Renal pelvis (tissue), 12 donors: Measurements from ENCODE around the gene CARD10. TPM values are rescaled to one million over a fixed set of nuclear protein-coding genes. Genes with fewer than 3 reads are reported as not detected.

Experiments
- DNase-seq: peaks from one replicate; pipeline ENCODE4 v3.0.0-alpha.2; 2013
- long read RNA-seq, 16 experiments: transcript quantifications; one replicate each; lab custom pipeline, GENCODE V29; 2026
- polyA plus RNA-seq, 3 donors: library from polyadenylated mRNA; unstranded; fragments of 120-200 nt; gene quantifications; one replicate each; pipeline ENCODE4 v1.2.1, GENCODE V29; 2013; ENCODE audit not compliant: insufficient read length in 3 of 3

CARD10 gene
- polyA plus RNA-seq: 10 to 100 TPM; 23.4 to 29.4 (median 29.2) TPM
- long read RNA-seq, donor 1, full-length matches to known transcripts: 1 of 62 reads
- long read RNA-seq, donor 1, partial matches to known transcripts: 61 of 62 reads
- long read RNA-seq, donor 1, other reads (novel, unspliced or antisense): 0 of 62 reads
- long read RNA-seq, donor 2, partial matches to known transcripts: 68 of 84 reads
- long read RNA-seq, donor 2, other reads (novel, unspliced or antisense): 14 of 84 reads
- long read RNA-seq, donor 3, partial matches to known transcripts: 0 of 2 reads
- long read RNA-seq, donor 3, other reads (novel, unspliced or antisense): 0 of 2 reads
- long read RNA-seq, donor 4, full-length matches to known transcripts: 7 of 7 reads
- long read RNA-seq, donor 4, partial matches to known transcripts: 0 of 7 reads
- long read RNA-seq, donor 4, other reads (novel, unspliced or antisense): 0 of 7 reads
- long read RNA-seq, donor 5, partial matches to known transcripts: 0 of 1 reads
- long read RNA-seq, donor 5, other reads (novel, unspliced or antisense): 0 of 1 reads
- long read RNA-seq, donor 6, full-length matches to known transcripts: 4 of 28 reads
- long read RNA-seq, donor 6, partial matches to known transcripts: 24 of 28 reads
- long read RNA-seq, donor 6, other reads (novel, unspliced or antisense): 0 of 28 reads
- long read RNA-seq, donor 7, full-length matches to known transcripts: 1 of 29 reads
- long read RNA-seq, donor 7, partial matches to known transcripts: 28 of 29 reads
- long read RNA-seq, donor 7, other reads (novel, unspliced or antisense): 0 of 29 reads
- long read RNA-seq, donor 8, full-length matches to known transcripts: 2 of 2 reads
- long read RNA-seq, donor 8, partial matches to known transcripts: 0 of 2 reads
- long read RNA-seq, donor 8, other reads (novel, unspliced or antisense): 0 of 2 reads
- long read RNA-seq, donor 9, partial matches to known transcripts: 0 of 3 reads
- long read RNA-seq, donor 9, other reads (novel, unspliced or antisense): 0 of 3 reads
- long read RNA-seq, donor 10, partial matches to known transcripts: 0 of 1 reads
- long read RNA-seq, donor 10, other reads (novel, unspliced or antisense): 0 of 1 reads
- long read RNA-seq, donor 11, partial matches to known transcripts: 0 of 1 reads
- long read RNA-seq, donor 11, other reads (novel, unspliced or antisense): 0 of 1 reads
- long read RNA-seq, donor 12, full-length matches to known transcripts: 3 of 149 reads
- long read RNA-seq, donor 12, partial matches to known transcripts: 146 of 149 reads
- long read RNA-seq, donor 12, other reads (novel, unspliced or antisense): 0 of 149 reads
- long read RNA-seq, donor 13, partial matches to known transcripts: 21 of 24 reads
- long read RNA-seq, donor 13, other reads (novel, unspliced or antisense): 0 of 24 reads
- long read RNA-seq, donor 14, partial matches to known transcripts: 0 of 2 reads
- long read RNA-seq, donor 14, other reads (novel, unspliced or antisense): 0 of 2 reads
- long read RNA-seq, donor 15, full-length matches to known transcripts: 7 of 383 reads
- long read RNA-seq, donor 15, partial matches to known transcripts: 254 of 383 reads
- long read RNA-seq, donor 15, other reads (novel, unspliced or antisense): 122 of 383 reads
- long read RNA-seq, donor 16, partial matches to known transcripts: 13 of 13 reads
- long read RNA-seq, donor 16, other reads (novel, unspliced or antisense): 0 of 13 reads

- DNase-seq: no peak
These were observed at the start of gene CARD10 for GRCh38 chr22:37519268-37520195. TSS of gene CARD10 (minus strand) at chr22:37519415. CDS start at chr22:37519200, 215 bp downstream.

GRCh38 chr22:37568448-37569008, 49.3 kb upstream of the CARD10 start:
- DNase-seq: no peak

- DNase-seq: no peak
These were observed 48.8 kb upstream of the CARD10 start for GRCh38 chr22:37568012-37568411.

GRCh38 chr22:37566903-37567798, 47.9 kb upstream of the CARD10 start:
- DNase-seq: peak; percentile 70

GRCh38 chr22:37566329-37566837, 47.2 kb upstream of the CARD10 start:
- no peak for DNase-seq

- DNase-seq: no peak
These were observed 46.6 kb upstream of the CARD10 start for GRCh38 chr22:37565830-37566229.

- peak; percentile 69 for DNase-seq
These were observed 45.0 kb upstream of the CARD10 start for GRCh38 chr22:37564111-37564711.

GRCh38 chr22:37563153-37564081, 44.2 kb upstream of the CARD10 start:
- DNase-seq: no peak

- no peak for DNase-seq
These were observed 43.0 kb upstream of the CARD10 start for GRCh38 chr22:37562049-37562875.

GRCh38 chr22:37561212-37562048, 42.2 kb upstream of the CARD10 start:
- DNase-seq: peak; percentile 93

- DNase-seq: peak; percentile 68
These were observed 41.5 kb upstream of the CARD10 start for GRCh38 chr22:37560608-37561211.

GRCh38 chr22:37559901-37560607, 40.8 kb upstream of the CARD10 start, which contains the start of gene CDC42EP1:
TSS of gene CDC42EP1 (plus strand) at chr22:37560480. CDS start at chr22:37566350, 5,870 bp downstream.
- no peak for DNase-seq

- DNase-seq: no peak
These were observed 40.3 kb upstream of the CARD10 start for GRCh38 chr22:37559521-37559900.
